ENCODE data around the gene ADGRA1.
"Not testable (repeated sequence)": the region's sequence is repeated elsewhere in the genome, so short reads cannot be mapped to it uniquely, and the experiment has no call there.

ADGRA1 gene

DNA sequence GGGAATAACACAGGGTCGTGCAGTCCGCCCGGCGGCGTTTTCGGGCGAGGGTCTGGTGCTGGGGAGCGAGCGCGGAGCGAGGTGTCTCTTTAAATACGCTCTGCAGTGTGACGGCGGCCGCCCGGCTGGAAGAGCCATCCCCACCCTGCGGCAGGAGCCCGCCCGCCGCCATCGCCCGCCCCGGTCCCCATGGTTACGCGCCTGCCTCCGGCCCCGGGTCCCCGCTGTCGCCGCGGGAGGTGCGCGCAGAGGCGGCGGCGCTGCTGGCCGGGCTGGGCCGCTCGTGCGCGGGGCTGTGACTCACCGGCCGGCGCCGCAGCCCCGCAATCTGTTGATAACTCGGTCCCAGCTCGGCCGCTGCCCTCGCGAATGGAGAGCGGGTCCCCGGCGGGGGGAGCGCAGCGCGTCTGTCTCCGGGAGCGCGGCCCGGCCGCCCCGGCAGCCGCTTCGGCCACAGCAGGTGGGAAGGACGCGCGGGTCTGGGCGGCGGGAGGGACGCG, at the start of gene ADGRA1:
Gene ADGRA1, plus strand, starts transcription at position 246 of the 500 bp plus-strand sequence. CDS start 986 bp downstream, outside the sequence.
- no peak for DNase-seq

GRCh38 chr10:133038036-133038823, 49.5 kb upstream of the ADGRA1 start:
- DNase-seq: no peak

GRCh38 chr10:133039107-133039802, 48.5 kb upstream of the ADGRA1 start:
- no peak for DNase-seq

GRCh38 chr10:133039803-133040165, 47.9 kb upstream of the ADGRA1 start:
- no peak for DNase-seq

GRCh38 chr10:133040198-133040597, 47.5 kb upstream of the ADGRA1 start:
- no peak for DNase-seq

DNA sequence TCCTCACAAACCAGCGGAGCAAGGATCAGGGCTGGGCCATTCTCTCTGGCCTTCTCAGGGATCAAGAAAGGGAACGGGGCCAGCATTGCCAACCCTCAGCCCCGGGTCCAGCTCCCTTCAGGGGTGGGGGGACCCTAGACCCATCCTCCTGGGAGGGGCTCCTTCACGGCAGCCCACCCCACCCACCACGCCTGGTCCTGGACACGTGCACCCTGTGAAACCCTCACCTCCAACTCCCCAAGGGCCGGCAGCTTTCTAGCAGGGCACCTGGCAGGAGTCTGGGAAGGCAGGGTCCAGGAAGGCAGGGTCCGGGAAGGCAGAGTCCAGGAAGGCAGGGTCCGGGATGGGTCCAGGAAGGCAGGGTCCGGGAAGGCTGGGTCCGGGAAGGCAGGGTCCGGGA, 46.6 kb upstream of the ADGRA1 start:
- no peak for DNase-seq

DNA sequence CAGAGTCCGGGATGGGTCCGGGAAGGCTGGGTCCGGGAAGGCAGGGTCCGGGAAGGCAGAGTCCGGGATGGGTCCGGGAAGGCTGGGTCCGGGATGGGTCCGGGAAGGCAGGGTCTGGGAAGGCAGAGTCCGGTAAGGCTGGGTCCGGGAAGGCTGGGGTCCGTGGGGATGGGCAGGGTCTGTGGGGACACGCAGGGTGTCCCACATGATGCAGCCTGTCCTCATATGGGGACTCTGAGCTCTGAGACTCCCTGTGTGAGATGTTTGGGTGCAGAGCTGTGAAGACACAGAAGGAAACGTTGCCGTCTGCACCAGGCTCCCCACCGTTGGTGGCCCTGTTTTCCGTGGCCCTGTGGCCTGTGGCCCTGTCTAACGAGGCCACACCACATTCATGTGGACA, 45.7 kb upstream of the ADGRA1 start:
- no peak for DNase-seq

GRCh38 chr10:133042816-133043215, 44.9 kb upstream of the ADGRA1 start:
- no peak for DNase-seq

- no peak for DNase-seq
These were observed 44.0 kb upstream of the ADGRA1 start for GRCh38 chr10:133043541-133044225.

- no peak for DNase-seq
These were observed 43.3 kb upstream of the ADGRA1 start for GRCh38 chr10:133044401-133044811.

DNA sequence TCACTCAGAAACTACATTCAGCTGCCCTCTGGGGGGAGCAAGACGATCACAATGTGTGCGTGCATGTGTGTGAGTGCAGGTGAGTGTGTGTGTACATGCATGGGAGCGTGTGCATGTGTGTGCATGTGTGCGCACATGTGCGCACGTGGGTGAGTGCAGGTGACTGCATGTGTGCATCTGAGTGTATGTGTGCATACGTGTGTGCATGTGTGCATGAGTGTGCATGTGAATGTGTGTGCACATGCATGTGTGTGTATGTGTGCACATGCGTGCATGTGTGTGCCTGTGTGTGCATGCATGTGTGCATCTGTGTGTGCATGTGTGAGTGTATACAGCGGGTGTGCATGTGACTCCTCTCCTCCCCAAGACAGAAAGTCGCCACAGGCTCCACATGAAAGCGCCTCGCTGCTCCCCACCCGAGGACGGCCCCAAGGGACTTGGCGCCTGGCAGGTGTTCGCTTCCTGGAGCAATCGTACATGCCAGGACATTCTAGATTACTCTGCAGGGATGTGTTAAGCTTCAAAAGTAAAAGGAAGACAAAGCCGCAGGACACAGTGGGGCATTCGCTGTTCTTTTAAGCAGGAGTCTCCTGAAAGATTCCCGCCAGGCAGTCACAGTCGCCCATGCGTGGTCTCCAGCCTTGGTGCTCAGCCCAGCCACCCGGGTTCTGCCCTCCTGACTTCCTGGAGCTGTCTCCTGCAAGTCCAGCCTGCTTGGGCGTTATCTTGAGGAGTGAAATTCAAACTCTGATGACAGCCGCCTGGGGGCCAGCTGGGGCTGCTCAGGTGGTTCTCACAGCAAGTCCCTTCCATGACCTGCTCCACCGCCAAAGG, 42.0 kb upstream of the ADGRA1 start:
- DNase-seq: no peak

- no peak for DNase-seq
These were observed 41.3 kb upstream of the ADGRA1 start for GRCh38 chr10:133046390-133046765.

DNA sequence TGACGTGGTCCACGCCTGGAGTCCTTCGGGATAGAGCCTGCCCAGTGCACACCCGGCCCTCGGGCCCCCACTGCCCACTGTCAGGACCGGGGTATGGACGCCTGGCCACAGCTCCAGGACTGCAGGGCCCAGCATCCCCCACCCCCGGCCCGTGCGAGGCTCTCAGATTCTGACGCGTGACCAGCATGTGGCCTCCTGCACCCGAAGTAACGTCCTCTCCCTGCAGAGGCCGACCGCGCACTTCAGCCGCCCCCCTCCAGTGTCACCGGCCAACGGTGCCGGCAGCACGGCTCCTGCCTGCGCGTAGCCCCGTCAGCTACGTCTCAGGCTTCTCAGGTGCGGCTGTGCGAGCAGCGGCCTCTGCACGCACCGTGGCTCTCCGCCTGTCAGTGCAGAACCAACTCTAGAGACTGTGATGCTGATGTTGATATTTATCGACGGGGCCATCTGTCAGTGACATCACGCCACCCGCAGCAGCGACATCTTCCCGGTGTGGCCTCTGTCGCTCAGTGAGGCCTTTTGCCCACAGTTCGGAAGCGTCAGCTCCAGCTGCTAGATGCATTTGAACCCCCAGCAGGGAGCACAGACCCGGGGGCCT, 40.1 kb upstream of the ADGRA1 start:
- DNase-seq: no peak

DNA sequence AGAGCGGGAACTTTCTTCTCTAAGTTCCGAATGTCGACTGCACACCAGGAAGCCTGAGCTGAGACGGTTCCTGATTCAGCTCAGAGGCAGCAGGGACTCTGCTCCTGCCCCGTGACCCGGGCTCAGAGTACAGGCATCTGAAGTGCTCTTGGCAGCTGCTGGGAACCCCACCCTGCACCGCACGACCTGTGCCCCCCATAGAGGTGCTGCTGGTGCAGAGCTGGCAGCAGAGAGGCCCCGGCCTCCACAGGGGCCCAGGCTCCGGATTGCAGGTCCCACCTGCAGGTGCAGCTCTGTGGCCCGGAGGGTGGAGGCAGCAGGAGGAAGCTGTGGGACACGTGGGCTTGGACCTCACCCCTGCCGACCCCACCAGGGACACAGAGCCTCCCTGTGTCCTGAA, 39.5 kb upstream of the ADGRA1 start:
- DNase-seq: no peak

GRCh38 chr10:133048926-133049325, 38.8 kb upstream of the ADGRA1 start:
- no peak for DNase-seq

DNA sequence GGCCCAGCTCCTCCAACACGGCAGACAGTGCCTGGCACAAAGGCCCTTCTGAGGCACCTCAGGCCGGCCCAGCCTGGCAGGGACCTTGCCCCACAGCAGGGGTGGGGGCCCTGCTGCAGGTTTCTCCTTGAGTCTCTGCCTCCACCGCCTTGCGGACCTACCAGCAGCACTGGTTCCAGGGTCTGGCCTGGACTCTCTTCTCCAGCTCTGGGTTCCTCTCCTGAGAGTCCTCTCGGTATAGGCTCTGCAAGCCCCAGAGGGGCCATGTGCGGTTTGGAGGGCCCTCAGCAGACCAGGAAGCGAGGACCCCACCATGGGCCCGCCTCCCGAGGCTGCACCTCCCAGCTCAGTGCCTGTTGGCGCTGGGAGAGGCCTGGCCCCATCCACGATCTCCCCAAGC, 38.1 kb upstream of the ADGRA1 start:
- DNase-seq: no peak

DNA sequence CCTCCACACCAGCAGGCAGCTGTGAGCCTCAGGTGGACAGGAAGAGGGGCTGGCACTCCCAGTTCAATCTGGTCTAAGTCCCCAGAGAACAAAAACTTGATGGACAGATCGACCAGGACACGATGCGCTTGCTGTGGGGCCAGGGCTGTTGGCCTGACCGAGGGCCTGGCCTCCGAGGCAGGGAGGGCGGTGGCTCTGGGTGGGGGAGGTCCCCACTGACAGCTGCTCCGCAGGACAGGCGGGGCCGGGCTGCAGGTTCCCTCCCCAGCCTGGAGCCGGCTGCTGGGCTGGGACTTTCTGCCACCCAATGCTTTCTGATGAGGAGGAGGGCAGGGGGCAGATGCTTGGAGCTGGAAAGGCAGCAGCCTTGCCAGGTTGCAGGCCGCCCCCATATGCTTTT, 37.4 kb upstream of the ADGRA1 start:
- no peak for DNase-seq

GRCh38 chr10:133052076-133052475, 35.6 kb upstream of the ADGRA1 start:
- no peak for DNase-seq

DNA sequence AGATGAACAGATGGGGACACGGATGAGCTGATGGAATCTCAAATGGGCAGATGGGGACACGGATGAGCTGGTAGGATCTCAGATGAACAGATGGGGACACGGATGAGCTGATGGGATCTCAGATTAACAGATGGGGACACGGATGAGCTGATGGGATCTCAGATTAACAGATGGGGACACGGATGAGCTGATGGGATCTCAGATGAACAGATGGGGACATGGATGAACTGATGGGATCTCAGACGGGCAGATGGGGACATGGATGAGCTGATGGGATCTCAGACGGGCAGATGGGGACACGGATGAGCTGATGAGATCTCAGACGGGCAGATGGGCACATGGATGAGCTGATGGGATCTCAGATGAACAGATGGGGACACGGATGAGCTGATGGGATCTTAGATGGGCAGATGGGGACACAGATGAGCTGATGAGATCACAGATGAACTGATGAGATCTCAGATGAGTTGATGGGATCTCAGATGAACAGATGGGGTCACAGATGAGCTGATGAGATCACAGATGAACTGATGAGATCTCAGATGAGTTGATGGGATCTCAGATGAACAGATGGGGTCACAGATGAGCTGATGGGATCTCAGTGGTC, 34.1 kb upstream of the ADGRA1 start:
- not testable (repeated sequence) for DNase-seq

GRCh38 chr10:133055470-133055869, 32.3 kb upstream of the ADGRA1 start:
- no peak for DNase-seq

- DNase-seq: no peak
These were observed 31.7 kb upstream of the ADGRA1 start for GRCh38 chr10:133056001-133056400.

GRCh38 chr10:133056651-133057178, 31.0 kb upstream of the ADGRA1 start:
- no peak for DNase-seq

Measured in suppressor macrophage treated with lipopolysaccharide for 4 hours (primary cell).